ENCODE data around the gene SMARCB1. TPM values are rescaled to one million over a fixed set of nuclear protein-coding genes. Genes with fewer than 3 reads are reported as not detected.

The SMARCB1 gene
- total and polyA plus RNA-seq, 2 donors (not counting 3 experiments of a cell fraction or from before 2014, with no cell fraction given) = 113 to 148 TPM

GRCh38 chr22:23874871-23875270 lies 88.1 kb downstream of the SMARCB1 start:
- Histone ChIP-seq H3K4me3 (replicated peaks in 1 of 3; ENCODE audit: insufficient read depth in 1 of 3, low read depth in 1 of 3, low read length in 3 of 3) (no peak overlapping the region), H3K4me1 (ENCODE audit: control insufficient read depth, extremely low read depth, insufficient read depth, low read length) (no peaks in the 10 kb centered on the region), H3K9ac (replicated peaks; ENCODE audit: extremely low read depth, insufficient read depth, low read length) (no peak overlapping the region), H2AFZ (ENCODE audit: low read depth, low read length) (no peak overlapping the region), H3K27ac (ENCODE audit: insufficient read depth, low read depth, low read length) (no peak overlapping the region), H4K20me1 (replicated peaks; ENCODE audit: control insufficient read depth, extremely low read depth, insufficient read depth, low read length) (no peaks in the 10 kb centered on the region), H3K36me3 (ENCODE audit: control insufficient read depth in 2 of 2, extremely low read depth in 1 of 2, insufficient read depth in 2 of 2, low read length in 2 of 2) (no peaks in the 10 kb centered on the region), H3K79me2 (ENCODE audit: control insufficient read depth, insufficient read depth, low read length) (no peaks in the 10 kb centered on the region), H3K4me2 (ENCODE audit: insufficient read depth, low read length) (no peak overlapping the region), H3K9me1 (replicated peaks; ENCODE audit: control insufficient read depth, extremely low read depth, insufficient read depth, low read length) (no peaks in the 10 kb centered on the region), H3K9me3 (replicated peaks; ENCODE audit: control insufficient read depth, insufficient read depth, low read length) (no peaks in the 10 kb centered on the region), H3K27me3 (ENCODE audit: control insufficient read depth in 2 of 2, insufficient read depth in 2 of 2, low read length in 2 of 2) (no peaks in the 10 kb centered on the region)
- dilution Hi-C loops (cut with MboI; ENCODE audit: extremely low pct_ligation_motif_present, low sequenced_read_pairs) (no loop called here), intact Hi-C loops (cut with micrococcal nuclease) (no loop called here)
- FAIRE-seq (no peak), DNase-seq (ENCODE audit: low read depth, low spot score) (no peak)
- no TSS peak for BruUV-seq (replicated peaks)
- no peak for TF ChIP-seq EZH2 (IDR thresholded peaks at IDR 0.05; ENCODE audit: borderline replicate concordance, low read depth, low read length, severe bottlenecking)
- no peak for TF ChIP-seq POLR2AphosphoS5 (IDR thresholded peaks at IDR 0.05; ENCODE audit: insufficient read depth, low read depth, low read length)
- TF ChIP-seq FOS (IDR thresholded peaks at IDR 0.05; ENCODE audit: borderline replicate concordance, insufficient read depth, low read length) = no peak
- no peak for TF ChIP-seq GATA2 (IDR thresholded peaks at IDR 0.05; ENCODE audit: insufficient read depth, insufficient read length, low read depth, low read length)
- TF ChIP-seq JUN (IDR thresholded peaks at IDR 0.05; ENCODE audit: borderline replicate concordance, insufficient read depth, insufficient read length, low read depth) = no peak
- no peak for TF ChIP-seq POLR2A (IDR thresholded peaks at IDR 0.05; ENCODE audit: low read depth, low read length)
- no peak for TF ChIP-seq MYC (IDR thresholded peaks at IDR 0.05; ENCODE audit: low read depth, low read length)
- TF ChIP-seq, protein P1, sequence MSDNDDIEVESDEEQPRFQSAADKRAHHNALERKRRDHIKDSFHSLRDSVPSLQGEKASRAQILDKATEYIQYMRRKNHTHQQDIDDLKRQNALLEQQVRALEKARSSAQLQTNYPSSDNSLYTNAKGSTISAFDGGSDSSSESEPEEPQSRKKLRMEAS (IDR thresholded peaks at IDR 0.05; ENCODE audit: insufficient read depth, insufficient read length) = no peak
- TF ChIP-seq, protein P2, sequence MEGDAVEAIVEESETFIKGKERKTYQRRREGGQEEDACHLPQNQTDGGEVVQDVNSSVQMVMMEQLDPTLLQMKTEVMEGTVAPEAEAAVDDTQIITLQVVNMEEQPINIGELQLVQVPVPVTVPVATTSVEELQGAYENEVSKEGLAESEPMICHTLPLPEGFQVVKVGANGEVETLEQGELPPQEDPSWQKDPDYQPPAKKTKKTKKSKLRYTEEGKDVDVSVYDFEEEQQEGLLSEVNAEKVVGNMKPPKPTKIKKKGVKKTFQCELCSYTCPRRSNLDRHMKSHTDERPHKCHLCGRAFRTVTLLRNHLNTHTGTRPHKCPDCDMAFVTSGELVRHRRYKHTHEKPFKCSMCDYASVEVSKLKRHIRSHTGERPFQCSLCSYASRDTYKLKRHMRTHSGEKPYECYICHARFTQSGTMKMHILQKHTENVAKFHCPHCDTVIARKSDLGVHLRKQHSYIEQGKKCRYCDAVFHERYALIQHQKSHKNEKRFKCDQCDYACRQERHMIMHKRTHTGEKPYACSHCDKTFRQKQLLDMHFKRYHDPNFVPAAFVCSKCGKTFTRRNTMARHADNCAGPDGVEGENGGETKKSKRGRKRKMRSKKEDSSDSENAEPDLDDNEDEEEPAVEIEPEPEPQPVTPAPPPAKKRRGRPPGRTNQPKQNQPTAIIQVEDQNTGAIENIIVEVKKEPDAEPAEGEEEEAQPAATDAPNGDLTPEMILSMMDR (IDR thresholded peaks at IDR 0.05; ENCODE audit: extremely low read depth in 1 of 2, insufficient read depth in 1 of 2, low read depth in 1 of 2, low read length in 2 of 2) = no peak
- POLR2A ChIA-PET = no interaction called here
- CTCF ChIA-PET = interaction anchor here (1.5 to 2.3 kb wide), 3 partner anchors 13 to 25 kb away, joined by 5 to 11 read pairs (median 6); partner anchors contain the start of gene MIF

All from endothelial cell of umbilical vein (primary cell).